Transverse colon (tissue), 4 donors: ENCODE measurements around the gene GIPC1. TPM values are rescaled to one million over a fixed set of nuclear protein-coding genes. Genes with fewer than 3 reads are reported as not detected.

ENCODE experiments used
- DNase-seq: peaks from one replicate; pipeline ENCODE4 v3.0.0-alpha.2; 2019
- H3K27ac ChIP-seq, 4 donors: fragments of 200-600 bp; sonication (generic); 2 replicates each; pipeline ENCODE4 v1.5.1; 2016 to 2018; ENCODE audit warnings: inconsistent platforms in 4 of 4
- H3K27me3 ChIP-seq: fragments of 200-600 bp; sonication (generic); 2 replicates; pipeline ENCODE4 v1.5.1; 2017; ENCODE audit warnings: inconsistent platforms
- H3K36me3 ChIP-seq, 4 donors: fragments of 200-600 bp; sonication (generic); 2 replicates each; pipeline ENCODE4 v1.5.1; 2017 to 2019; ENCODE audit warnings: inconsistent platforms in 4 of 4
- H3K4me1 ChIP-seq, 4 donors: fragments of 200-600 bp; sonication (generic); 2 replicates each; pipeline ENCODE4 v1.5.1; 2017 to 2020; ENCODE audit warnings: inconsistent platforms in 4 of 4
- H3K4me3 ChIP-seq, 4 donors: fragments of 200-600 bp; sonication (generic); 1 replicate in 1 of 4; 2 replicates in 3 of 4; pipeline versions ENCODE4 v1.5.1 to v1.6.1; 2017 to 2019; ENCODE audit warnings: inconsistent platforms in 4 of 4
- H3K9me3 ChIP-seq, 2 donors: fragments of 200-600 bp; sonication (generic); 2 replicates each; pipeline ENCODE4 v1.5.1; 2017 to 2019; ENCODE audit warnings: inconsistent platforms in 2 of 2
- EP300 ChIP-seq: sonication (generic); formaldehyde crosslinking; IDR thresholded peaks from one replicate; pipeline ENCODE4 v1.6.1; 2017; ENCODE audit warnings: antibody characterized with exemption, low read depth
- POLR2A ChIP-seq: fragments of 450-650 bp; IDR thresholded peaks from one replicate; pipeline ENCODE4 v1.6.1; 2016; ENCODE audit warnings: antibody characterized with exemption, mild to moderate bottlenecking, moderate library complexity
- POLR2AphosphoS5 ChIP-seq, 3 donors: sonication (generic); formaldehyde crosslinking; IDR thresholded peaks; one replicate each; pipeline ENCODE4 v1.6.1; 2016; ENCODE audit warnings: antibody characterized with exemption in 3 of 3
- whole genome bisulfite sequencing, 2 donors: methylation state at CpG; one replicate each; pipeline ENCODE4 v1.1.5; 2018; ENCODE audit warnings: low coverage in 1 of 2; 5-methylcytosine and 5-hydroxymethylcytosine counted together
- in situ Hi-C, 4 donors: fragments of 200-750 bp; cut with MboI; loops; one replicate each; pipeline versions ENCODE4 v1.15.0 to v1.15.1; 2017; ENCODE audit warnings: low sequenced_read_pairs in 3 of 4, low pct_ligation_motif_present in 1 of 4, low pct_unique_long_range_greater_than_20kb in 1 of 4
- intact Hi-C: fragments of 100-400 bp; cut with DNase I; formaldehyde crosslinking; loops from one replicate; pipeline ENCODE4 v1.15.1; 2023; ENCODE audit warnings: low total_unique reads
- total RNA-seq, 4 donors: library from RNA; depleted of rRNA; stranded (reverse); fragments of >200 nt; gene quantifications; one replicate each; pipeline ENCODE4 v1.1.0, GENCODE V29; 2016
- TF ChIP-seq, protein P1 (sequence below), 5 experiments: fragments of 200-600 bp in 3 of 5; fragments of 450-650 bp in 2 of 5; sonication (generic) in 3 of 5; IDR thresholded peaks; 1 replicate in 2 of 5; 2 replicates in 3 of 5; pipeline ENCODE4 v1.5.1; 2016 to 2017; ENCODE audit warnings: antibody characterized with exemption in 5 of 5, inconsistent platforms in 3 of 5, mild to moderate bottlenecking in 2 of 5, moderate library complexity in 1 of 5

Gene GIPC1
- total RNA-seq, 4 donors from 2014 or later: 295 to 569 (median 362) TPM

DNA sequence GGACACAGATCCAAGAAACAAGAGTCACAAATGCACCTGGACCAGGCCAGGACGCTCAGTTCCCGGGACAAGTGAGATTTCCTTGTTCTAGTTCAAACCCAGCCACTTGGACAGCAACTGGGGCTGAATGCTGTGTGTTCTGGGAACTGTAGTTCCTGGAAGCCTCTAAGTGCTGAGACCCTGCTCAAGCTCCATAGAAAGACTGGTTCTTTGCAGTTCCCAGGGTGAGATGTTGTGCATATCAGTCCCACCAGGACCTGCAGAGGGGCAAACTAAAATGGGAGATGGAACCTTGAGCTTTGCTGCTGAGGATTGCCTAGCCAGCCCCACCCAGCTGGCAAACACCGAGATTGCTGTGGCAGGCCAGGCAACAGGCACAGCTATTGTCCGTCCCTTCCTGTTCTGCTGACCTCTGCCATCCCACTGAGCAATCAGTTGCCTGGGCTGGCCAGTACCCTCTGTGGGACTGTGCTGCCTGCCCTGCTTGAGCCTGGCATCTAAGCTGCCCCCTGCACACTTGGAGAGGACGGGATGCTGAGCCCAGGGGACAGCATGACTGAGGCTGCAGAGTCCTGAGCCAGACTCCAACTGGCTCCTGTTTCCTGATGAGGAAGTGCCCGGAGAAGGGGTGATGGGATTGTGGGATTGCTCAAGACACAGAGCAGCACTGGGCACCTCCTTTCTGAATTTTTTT is 1.4 kb upstream of the GIPC1 start:
- Histone ChIP-seq H3K4me3 (no peak overlapping the region), H3K27ac (peak overlapping the region; percentile 86 to 94 (median 90)), H3K36me3 (no peaks in the 10 kb centered on the region), H3K27me3 (no peaks in the 10 kb centered on the region), H3K9me3 (no peaks in the 10 kb centered on the region), H3K4me1 (peaks cover 25 to 53% (median 38%) of the 10 kb centered on the region in 4 donors)
- intact Hi-C loops (no loop called here), in situ Hi-C loops (no loop called here)
- 40 to 52% methylated on average over 1 to 6 of the region's 6 CpGs for WGBS, 2 donors
- TF ChIP-seq, protein P1, sequence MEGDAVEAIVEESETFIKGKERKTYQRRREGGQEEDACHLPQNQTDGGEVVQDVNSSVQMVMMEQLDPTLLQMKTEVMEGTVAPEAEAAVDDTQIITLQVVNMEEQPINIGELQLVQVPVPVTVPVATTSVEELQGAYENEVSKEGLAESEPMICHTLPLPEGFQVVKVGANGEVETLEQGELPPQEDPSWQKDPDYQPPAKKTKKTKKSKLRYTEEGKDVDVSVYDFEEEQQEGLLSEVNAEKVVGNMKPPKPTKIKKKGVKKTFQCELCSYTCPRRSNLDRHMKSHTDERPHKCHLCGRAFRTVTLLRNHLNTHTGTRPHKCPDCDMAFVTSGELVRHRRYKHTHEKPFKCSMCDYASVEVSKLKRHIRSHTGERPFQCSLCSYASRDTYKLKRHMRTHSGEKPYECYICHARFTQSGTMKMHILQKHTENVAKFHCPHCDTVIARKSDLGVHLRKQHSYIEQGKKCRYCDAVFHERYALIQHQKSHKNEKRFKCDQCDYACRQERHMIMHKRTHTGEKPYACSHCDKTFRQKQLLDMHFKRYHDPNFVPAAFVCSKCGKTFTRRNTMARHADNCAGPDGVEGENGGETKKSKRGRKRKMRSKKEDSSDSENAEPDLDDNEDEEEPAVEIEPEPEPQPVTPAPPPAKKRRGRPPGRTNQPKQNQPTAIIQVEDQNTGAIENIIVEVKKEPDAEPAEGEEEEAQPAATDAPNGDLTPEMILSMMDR (IDR thresholded peaks at IDR 0.05): no peak
- TF ChIP-seq POLR2A (peak; percentile 68), POLR2AphosphoS5 (IDR thresholded peaks at IDR 0.05) (peak; percentile 25 to 67 (median 52))
- peak; percentile 77 for DNase-seq

DNA sequence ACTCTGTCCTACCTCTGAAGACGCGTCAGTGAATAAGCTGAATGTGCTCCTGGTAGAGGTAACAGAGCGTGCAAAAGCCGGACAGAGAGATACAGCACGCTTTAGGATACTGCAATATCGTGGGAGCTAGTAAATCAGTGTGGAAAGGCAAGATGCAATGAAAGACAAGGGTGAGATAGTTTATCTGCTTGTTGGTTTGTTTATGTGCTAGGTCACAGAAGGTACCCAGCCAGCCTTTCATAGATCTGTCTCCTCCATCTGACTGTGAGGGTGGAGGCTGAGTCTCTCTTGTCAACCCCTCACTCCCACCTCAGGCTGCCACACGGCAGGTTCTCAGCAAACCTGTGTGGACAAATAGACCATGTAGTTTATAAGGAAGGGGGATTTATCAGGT is 904 bp upstream of the GIPC1 start:
- peak overlapping the region in 2 of 4 donors; percentile 93 to 94 for H3K4me3 ChIP-seq
- peaks cover 25 to 59% (median 42%) of the 10 kb centered on the region in 4 donors for H3K4me1 ChIP-seq
- intact Hi-C loops: no loop called here
- 17 to 49% methylated on average over 2 to 7 of the region's 7 CpGs for WGBS, 2 donors
- DNase-seq: no peak
- no peaks in the 10 kb centered on the region for H3K27me3 ChIP-seq
- TF ChIP-seq, protein P1 (IDR thresholded peaks at IDR 0.05): no peak
- TF ChIP-seq POLR2AphosphoS5 (IDR thresholded peaks at IDR 0.05) (no peak), EP300 (no peak), POLR2A (no peak)
- no peaks in the 10 kb centered on the region for H3K36me3 ChIP-seq
- no peaks in the 10 kb centered on the region for H3K9me3 ChIP-seq
- in situ Hi-C loops: no loop called here
- peak overlapping the region; percentile 86 to 94 (median 90) for H3K27ac ChIP-seq

DNA sequence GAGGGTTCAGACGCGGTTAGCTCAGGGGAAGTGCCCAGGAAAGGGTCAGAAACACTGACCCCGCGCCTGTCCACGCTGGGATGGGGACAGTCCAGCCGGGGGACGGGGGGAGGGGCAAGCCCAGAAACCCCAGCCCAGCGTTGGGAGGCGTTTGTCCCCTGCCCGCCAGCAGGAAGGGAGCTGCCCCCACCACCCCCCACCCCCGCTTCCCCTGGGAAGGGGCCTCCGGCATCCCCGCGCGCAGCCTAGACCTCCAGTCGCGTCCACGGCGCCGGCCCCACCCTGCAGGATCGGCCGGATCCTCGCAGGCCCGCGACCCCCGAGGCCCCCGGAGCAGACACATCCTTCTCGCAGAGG is 277 bp downstream of the GIPC1 start:
- peak overlapping the region; percentile 93 to 96 (median 94) for H3K4me3 ChIP-seq
- 0% methylated on average over 9 of the region's 28 CpGs; no CpG with 5 or more reads in 1 of the 2 donors for WGBS, 2 donors
- H3K9me3 ChIP-seq: no peaks in the 10 kb centered on the region
- H3K27ac ChIP-seq: peak overlapping the region; percentile 86 to 94 (median 90)
- intact Hi-C loops (no loop called here), in situ Hi-C loops (no loop called here)
- peaks cover 25 to 61% (median 46%) of the 10 kb centered on the region in 4 donors for H3K4me1 ChIP-seq
- H3K36me3 ChIP-seq: peaks cover 0 to 4% (median 0%) of the 10 kb centered on the region in 4 donors
- TF ChIP-seq POLR2AphosphoS5 (IDR thresholded peaks at IDR 0.05) (no peak), POLR2A (no peak), EP300 (no peak)
- TF ChIP-seq, protein P1 (IDR thresholded peaks at IDR 0.05): no peak
- no peaks in the 10 kb centered on the region for H3K27me3 ChIP-seq
- DNase-seq: no peak

DNA sequence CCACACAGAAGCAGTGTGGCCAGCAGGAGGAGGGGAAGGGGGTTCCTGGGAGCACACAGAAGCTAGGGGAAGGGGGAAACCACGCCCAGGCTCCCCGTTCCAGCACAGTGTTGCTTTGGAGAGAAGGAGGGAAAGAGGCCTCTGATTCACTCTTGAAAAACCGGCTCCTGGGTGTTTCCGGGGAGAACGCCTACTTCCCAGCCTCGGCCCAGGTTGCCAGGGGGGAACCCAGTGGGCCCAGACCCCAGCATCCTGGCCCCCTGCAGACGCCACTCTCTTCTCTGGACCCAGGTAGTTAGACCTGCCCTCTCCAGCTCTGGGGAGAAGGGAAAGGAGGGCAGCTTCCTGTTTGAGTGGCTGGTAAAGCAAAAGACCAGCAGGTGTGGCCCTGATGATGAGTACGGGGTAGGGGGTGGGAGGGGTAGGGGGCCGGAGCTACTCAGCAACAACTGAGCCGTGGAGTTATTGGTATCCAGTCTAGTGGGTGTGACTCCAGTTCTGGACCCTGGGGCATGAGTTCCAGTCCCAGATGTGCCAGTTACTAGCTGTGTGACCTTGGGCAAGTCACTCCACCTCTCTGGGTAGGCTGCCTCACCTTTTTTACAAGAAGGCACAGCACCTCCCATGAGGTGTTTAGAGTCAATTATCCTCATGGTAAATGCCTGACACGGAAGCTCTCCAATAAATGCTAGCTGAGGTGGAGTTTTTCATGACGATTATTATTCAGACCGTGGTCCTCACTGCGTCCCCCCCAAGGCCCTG is 836 bp downstream of the GIPC1 start:
- in situ Hi-C loops: no loop called here
- no peak for DNase-seq
- Histone ChIP-seq H3K4me3 (peak overlapping the region; percentile 93 to 96 (median 94)), H3K36me3 (peaks cover 0 to 9% (median 0%) of the 10 kb centered on the region in 4 donors), H3K4me1 (peaks cover 25 to 61% (median 46%) of the 10 kb centered on the region in 4 donors), H3K27me3 (no peaks in the 10 kb centered on the region), H3K27ac (peak overlapping the region; percentile 86 to 94 (median 90)), H3K9me3 (no peaks in the 10 kb centered on the region)
- TF ChIP-seq, protein P1 (IDR thresholded peaks at IDR 0.05): no peak
- TF ChIP-seq POLR2AphosphoS5 (IDR thresholded peaks at IDR 0.05): peak in 1 of 3 donors; percentile 21
- no peak for TF ChIP-seq EP300
- TF ChIP-seq POLR2A: no peak
- intact Hi-C loops: no loop called here
- WGBS, 2 donors: 21% methylated on average over 14 of the region's 14 CpGs; no CpG with 5 or more reads in 1 of the 2 donors
